SK-N-SH (cell line): ENCODE data around the gene FDPS. TPM values are rescaled to one million over a fixed set of nuclear protein-coding genes. Genes with fewer than 3 reads are reported as not detected.

Source experiments
- CTCF ChIA-PET: fragments of 300-600, 350-600 bp; formaldehyde crosslinking; extraction: SDS; loops from one replicate; lab custom pipeline; 2021; lab: Yijun Ruan, JAX
- POLR2A ChIA-PET: fragments of 350-600 bp; sonication (Branson Sonifier 250); formaldehyde crosslinking; extraction: SDS; loops from one replicate; lab custom pipeline; 2020; ENCODE audit warnings: antibody characterized with exemption, inconsistent platforms; lab: Yijun Ruan, JAX
- DNase-seq: peaks from one replicate; pipeline ENCODE4 v3.0.0; 2012
- H2AFZ ChIP-seq: fragments of 200-600 bp; sonication (generic); 2 replicates; pipeline ENCODE4 v1.8.1; 2016; ENCODE audit warnings: antibody characterized with exemption, mild to moderate bottlenecking, low read depth
- H3F3A ChIP-seq: fragments of 200-600 bp; sonication (generic); replicated peaks from 2 replicates; pipeline ENCODE3; 2016; ENCODE audit warnings: antibody characterized with exemption, mild to moderate bottlenecking; ENCODE audit not compliant: insufficient read depth
- H3K27ac ChIP-seq, 2 experiments: fragments of 200-500 bp in 1 of 2; fragments of 200-600 bp in 1 of 2; sonication (Bioruptor generic) in 1 of 2; sonication (generic), shearing (Covaris generic) in 1 of 2; 2 replicates each; pipeline versions ENCODE4 v1.5.1 to v1.6.1; 2014 to 2016; ENCODE audit warnings: low read depth in 2 of 2, inconsistent platforms in 1 of 2, low read length in 1 of 2, mild to moderate bottlenecking in 1 of 2, mixed read lengths in 1 of 2
- H3K27me3 ChIP-seq: fragments of 200-600 bp; sonication (generic), shearing (Covaris generic); 2 replicates; pipeline ENCODE4 v1.6.1; 2016; ENCODE audit warnings: mixed run types; ENCODE audit not compliant: insufficient read depth
- H3K36me3 ChIP-seq, 2 experiments: fragments of 200-500 bp in 1 of 2; fragments of 200-600 bp in 1 of 2; sonication (Bioruptor generic) in 1 of 2; sonication (generic) in 1 of 2; replicated peaks in 1 of 2; 2 replicates each; pipeline versions ENCODE3 to v1.5.1; 2014 to 2016; ENCODE audit warnings: low read length in 1 of 2, mild to moderate bottlenecking in 1 of 2; ENCODE audit not compliant: insufficient read depth in 2 of 2, control insufficient read depth in 1 of 2
- H3K4me1 ChIP-seq, 2 experiments: fragments of 200-500 bp in 1 of 2; fragments of 200-600 bp in 1 of 2; sonication (Bioruptor generic) in 1 of 2; sonication (generic), shearing (Covaris generic) in 1 of 2; 2 replicates each; pipeline versions ENCODE4 v1.5.1 to v1.6.1; 2014 to 2016; ENCODE audit warnings: low read depth in 1 of 2, low read length in 1 of 2, mixed run types in 1 of 2; ENCODE audit not compliant: insufficient read depth in 2 of 2, control insufficient read depth in 1 of 2
- H3K4me2 ChIP-seq: fragments of 200-600 bp; sonication (generic), shearing (Covaris generic); 2 replicates; pipeline ENCODE4 v1.6.1; 2017; ENCODE audit warnings: mixed run types
- H3K4me3 ChIP-seq, 2 experiments: fragments of 200-500 bp in 1 of 2; fragments of 200-600 bp in 1 of 2; sonication (Bioruptor generic) in 1 of 2; sonication (generic), shearing (Covaris generic) in 1 of 2; 2 replicates each; pipeline versions ENCODE4 v1.5.1 to v1.8.1; 2014 to 2016; ENCODE audit warnings: low read depth in 2 of 2, inconsistent platforms in 1 of 2, low read length in 1 of 2, mild to moderate bottlenecking in 1 of 2, mixed read lengths in 1 of 2, moderate library complexity in 1 of 2
- H3K79me2 ChIP-seq: fragments of 200-600 bp; sonication (generic); 2 replicates; pipeline ENCODE4 v1.8.1; 2017; ENCODE audit warnings: mild to moderate bottlenecking; ENCODE audit not compliant: insufficient read depth
- H3K9ac ChIP-seq: fragments of 200-600 bp; sonication (generic); 2 replicates; pipeline ENCODE4 v1.6.1; 2017; ENCODE audit warnings: mixed run types
- H3K9me2 ChIP-seq: fragments of 200-600 bp; sonication (generic); 2 replicates; pipeline ENCODE4 v1.6.1; 2017; ENCODE audit warnings: mixed run types
- H3K9me3 ChIP-seq: fragments of 200-600 bp; sonication (generic); 2 replicates; pipeline ENCODE4 v1.6.1; 2017; ENCODE audit warnings: mixed run types, mild to moderate bottlenecking, moderate library complexity
- H4K20me1 ChIP-seq: fragments of 200-600 bp; sonication (generic); 2 replicates; pipeline ENCODE4 v1.6.1; 2017; ENCODE audit warnings: mild to moderate bottlenecking, mixed run types; ENCODE audit not compliant: insufficient read depth
- ELF1 ChIP-seq: IDR thresholded peaks from 2 replicates; pipeline ENCODE4 v1.4.0; 2012
- EP300 ChIP-seq, 2 experiments: IDR thresholded peaks; 2 replicates each; pipeline versions ENCODE4 v1.4.0 to v1.6.1; 2012; ENCODE audit warnings: borderline replicate concordance in 1 of 2, low read depth in 1 of 2, low read length in 1 of 2
- EZH2phosphoT487 ChIP-seq: fragments of 200-600 bp; sonication (generic); IDR thresholded peaks from 2 replicates; pipeline ENCODE4 v1.6.1; 2017; ENCODE audit warnings: low read depth, mixed run types, mild to moderate bottlenecking, antibody characterized with exemption, moderate library complexity, borderline replicate concordance
- FOXJ3 ChIP-seq: sonication (generic); formaldehyde crosslinking; IDR thresholded peaks from 2 replicates; pipeline ENCODE4 v1.5.1; 2020; ENCODE audit warnings: mild to moderate bottlenecking, missing genetic modification reagents
- GABPA ChIP-seq: IDR thresholded peaks from 2 replicates; pipeline ENCODE4 v1.4.0; 2012; ENCODE audit warnings: low read depth, mild to moderate bottlenecking
- JUND ChIP-seq: IDR thresholded peaks from 2 replicates; pipeline ENCODE4 v1.4.0; 2012
- MXI1 ChIP-seq: IDR thresholded peaks from 2 replicates; pipeline ENCODE4 v1.6.1; 2012; ENCODE audit warnings: mild to moderate bottlenecking, low read depth, low read length, improper control_type of control experiment
- NFIC ChIP-seq: IDR thresholded peaks from 2 replicates; pipeline ENCODE4 v1.4.0; 2012; ENCODE audit warnings: borderline replicate concordance
- RCOR1 ChIP-seq: fragments of 150-350 bp; IDR thresholded peaks from 2 replicates; pipeline ENCODE4 v1.6.1; 2017; ENCODE audit warnings: antibody characterized with exemption, low read length
- REST ChIP-seq: IDR thresholded peaks from 2 replicates; pipeline ENCODE4 v1.6.1; 2012; ENCODE audit warnings: mild to moderate bottlenecking, low read depth, low read length, moderate library complexity
- RFX5 ChIP-seq: IDR thresholded peaks from 2 replicates; pipeline ENCODE4 v1.6.1; 2012; ENCODE audit warnings: mild to moderate bottlenecking, improper control_type of control experiment, low read length
- RXRA ChIP-seq: IDR thresholded peaks from 2 replicates; pipeline ENCODE4 v1.4.0; 2012; ENCODE audit warnings: low read depth, mild to moderate bottlenecking, borderline replicate concordance
- SIN3A ChIP-seq: IDR thresholded peaks from 2 replicates; pipeline ENCODE4 v1.6.1; 2012; ENCODE audit warnings: low read depth, mild to moderate bottlenecking, low read length, moderate library complexity, borderline replicate concordance
- TEAD4 ChIP-seq: IDR thresholded peaks from 2 replicates; pipeline ENCODE4 v1.4.0; 2012; ENCODE audit warnings: mild to moderate bottlenecking, borderline replicate concordance; ENCODE audit not compliant: insufficient read depth
- USF2 ChIP-seq: fragments of 150-350 bp; IDR thresholded peaks from 2 replicates; pipeline ENCODE4 v1.6.1; 2017; ENCODE audit warnings: antibody characterized with exemption, low read length, low read depth, borderline replicate concordance
- WGBS: methylation state at CpG from one replicate; pipeline ENCODE4 v1.1.6; 2017; ENCODE audit warnings: low lambda C conversion rate; 5-methylcytosine and 5-hydroxymethylcytosine counted together
- polyA plus RNA-seq, 3 experiments: library from polyadenylated mRNA; depleted of rRNA; stranded (reverse); fragments of >200 nt; gene quantifications; 2 replicates each; pipeline ENCODE4 v1.2.3, GENCODE V29; 2012
- TF ChIP-seq, protein P1 (sequence below): fragments of 150-350 bp; IDR thresholded peaks from 2 replicates; pipeline ENCODE4 v1.6.1; 2016; ENCODE audit warnings: mild to moderate bottlenecking, low read depth, low read length
- TF ChIP-seq, protein P2 (sequence below): IDR thresholded peaks from 2 replicates; pipeline ENCODE4; 2012
- TF ChIP-seq, protein P3 (sequence below): IDR thresholded peaks from 2 replicates; pipeline ENCODE4 v1.4.0; 2012; ENCODE audit warnings: low read depth
- TF ChIP-seq, protein P4 (sequence below): IDR thresholded peaks from 2 replicates; pipeline ENCODE4 v1.4.0; 2012; ENCODE audit warnings: low read depth, borderline replicate concordance

The FDPS gene
- polyA plus RNA-seq, 1 of the 3 experiments (the other 2 are of a cell fraction) = 126 TPM

- no peak for DNase-seq
- Histone ChIP-seq H3K4me3 (no peak overlapping the region), H4K20me1 (no peaks in the 10 kb centered on the region), H3K27me3 (no peaks in the 10 kb centered on the region), H3F3A (no peaks in the 10 kb centered on the region), H3K9me3 (no peaks in the 10 kb centered on the region), H3K36me3 (no peaks in the 10 kb centered on the region), H3K27ac (no peak overlapping the region), H3K4me1 (no peaks in the 10 kb centered on the region), H3K79me2 (no peaks in the 10 kb centered on the region), H2AFZ (no peak overlapping the region), H3K4me2 (no peak overlapping the region), H3K9ac (no peak overlapping the region), H3K9me2 (no peaks in the 10 kb centered on the region)
- CTCF ChIA-PET = no interaction called here
- 88% methylated on average over 2 of the region's 2 CpGs for WGBS
- POLR2A ChIA-PET = no interaction called here
- TF ChIP-seq EP300 (IDR thresholded peaks at IDR 0.05; ENCODE audit: borderline replicate concordance in 1 of 2, low read depth in 1 of 2, low read length in 1 of 2) (no peak), TEAD4 (no peak), SIN3A (no peak), RCOR1 (no peak), GABPA (no peak), USF2 (no peak), RFX5 (no peak), ELF1 (no peak), FOXJ3 (CRISPR knock-in tag) (no peak)
- TF ChIP-seq, protein P1, sequence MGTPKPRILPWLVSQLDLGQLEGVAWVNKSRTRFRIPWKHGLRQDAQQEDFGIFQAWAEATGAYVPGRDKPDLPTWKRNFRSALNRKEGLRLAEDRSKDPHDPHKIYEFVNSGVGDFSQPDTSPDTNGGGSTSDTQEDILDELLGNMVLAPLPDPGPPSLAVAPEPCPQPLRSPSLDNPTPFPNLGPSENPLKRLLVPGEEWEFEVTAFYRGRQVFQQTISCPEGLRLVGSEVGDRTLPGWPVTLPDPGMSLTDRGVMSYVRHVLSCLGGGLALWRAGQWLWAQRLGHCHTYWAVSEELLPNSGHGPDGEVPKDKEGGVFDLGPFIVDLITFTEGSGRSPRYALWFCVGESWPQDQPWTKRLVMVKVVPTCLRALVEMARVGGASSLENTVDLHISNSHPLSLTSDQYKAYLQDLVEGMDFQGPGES = no peak
- TF ChIP-seq, protein P2, sequence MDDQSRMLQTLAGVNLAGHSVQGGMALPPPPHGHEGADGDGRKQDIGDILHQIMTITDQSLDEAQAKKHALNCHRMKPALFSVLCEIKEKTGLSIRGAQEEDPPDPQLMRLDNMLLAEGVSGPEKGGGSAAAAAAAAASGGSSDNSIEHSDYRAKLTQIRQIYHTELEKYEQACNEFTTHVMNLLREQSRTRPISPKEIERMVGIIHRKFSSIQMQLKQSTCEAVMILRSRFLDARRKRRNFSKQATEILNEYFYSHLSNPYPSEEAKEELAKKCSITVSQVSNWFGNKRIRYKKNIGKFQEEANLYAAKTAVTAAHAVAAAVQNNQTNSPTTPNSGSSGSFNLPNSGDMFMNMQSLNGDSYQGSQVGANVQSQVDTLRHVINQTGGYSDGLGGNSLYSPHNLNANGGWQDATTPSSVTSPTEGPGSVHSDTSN = no peak
- TF ChIP-seq, protein P3, sequence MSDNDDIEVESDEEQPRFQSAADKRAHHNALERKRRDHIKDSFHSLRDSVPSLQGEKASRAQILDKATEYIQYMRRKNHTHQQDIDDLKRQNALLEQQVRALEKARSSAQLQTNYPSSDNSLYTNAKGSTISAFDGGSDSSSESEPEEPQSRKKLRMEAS = no peak
Measured at GRCh38 chr1:155286544-155286943, 22.1 kb upstream of the FDPS start.

DNA sequence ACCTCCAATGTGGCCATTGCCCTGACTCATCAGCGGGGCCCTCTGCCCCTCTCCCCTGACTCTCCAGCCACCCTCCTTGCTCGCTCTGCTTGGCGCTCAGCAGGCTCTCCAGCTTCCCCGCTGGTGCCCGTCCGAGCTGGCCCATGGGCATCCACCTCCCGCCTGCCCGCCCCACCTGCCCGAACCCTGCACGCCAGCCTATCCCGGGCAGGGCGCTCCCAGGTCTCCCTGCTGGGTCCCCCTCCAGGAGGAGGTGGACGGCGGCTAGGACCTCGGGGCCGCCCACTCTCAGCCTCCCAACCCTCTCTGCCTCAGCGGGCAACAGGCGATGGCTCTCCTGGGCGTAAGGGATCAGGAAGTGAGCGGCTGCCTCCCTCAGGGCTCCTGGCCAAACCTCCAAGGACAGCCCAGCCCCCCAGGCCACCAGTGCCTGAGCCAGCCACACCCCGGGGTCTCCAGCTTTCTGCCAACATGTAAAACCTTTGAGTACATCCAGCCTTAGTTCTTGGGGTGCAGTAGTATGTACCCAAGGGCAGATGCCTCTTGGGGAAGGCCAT is 20.6 kb upstream of the FDPS start:
- H3K9me2 ChIP-seq = no peaks in the 10 kb centered on the region
- WGBS = 89% methylated on average over 14 of the region's 21 CpGs
- H3K27me3 ChIP-seq = no peaks in the 10 kb centered on the region
- ChIA-PET POLR2A (no interaction called here), CTCF (interaction anchor here (0.8 kb wide), 1 partner anchor 20 kb away, joined by 3 read pairs; the partner anchor contains the start of gene FDPS)
- H3K4me3 ChIP-seq = no peak overlapping the region
- no peaks in the 10 kb centered on the region for H3K79me2 ChIP-seq
- H3K9ac ChIP-seq = no peak overlapping the region
- H3K4me1 ChIP-seq = no peaks in the 10 kb centered on the region
- H3K27ac ChIP-seq = no peak overlapping the region
- DNase-seq = no peak
- H3K9me3 ChIP-seq = no peaks in the 10 kb centered on the region
- no peaks in the 10 kb centered on the region for H4K20me1 ChIP-seq
- H3K36me3 ChIP-seq = no peaks in the 10 kb centered on the region
- no peak overlapping the region for H2AFZ ChIP-seq
- no peak overlapping the region for H3K4me2 ChIP-seq
- no peaks in the 10 kb centered on the region for H3F3A ChIP-seq
- TF ChIP-seq GABPA (no peak), FOXJ3 (CRISPR knock-in tag) (no peak), MXI1 (no peak), RFX5 (no peak), JUND (no peak), EZH2phosphoT487 (no peak), EP300 (IDR thresholded peaks at IDR 0.05; ENCODE audit: borderline replicate concordance in 1 of 2, low read depth in 1 of 2, low read length in 1 of 2) (no peak), REST (no peak), NFIC (no peak), RXRA (no peak)
- TF ChIP-seq, protein P4, sequence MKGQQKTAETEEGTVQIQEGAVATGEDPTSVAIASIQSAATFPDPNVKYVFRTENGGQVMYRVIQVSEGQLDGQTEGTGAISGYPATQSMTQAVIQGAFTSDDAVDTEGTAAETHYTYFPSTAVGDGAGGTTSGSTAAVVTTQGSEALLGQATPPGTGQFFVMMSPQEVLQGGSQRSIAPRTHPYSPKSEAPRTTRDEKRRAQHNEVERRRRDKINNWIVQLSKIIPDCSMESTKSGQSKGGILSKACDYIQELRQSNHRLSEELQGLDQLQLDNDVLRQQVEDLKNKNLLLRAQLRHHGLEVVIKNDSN = no peak
